ENCODE data around the gene TIMP2.

TIMP2 gene

GRCh38 chr17:78804777-78805176, 120.4 kb downstream of the TIMP2 start:
- no peak for DNase-seq

DNA sequence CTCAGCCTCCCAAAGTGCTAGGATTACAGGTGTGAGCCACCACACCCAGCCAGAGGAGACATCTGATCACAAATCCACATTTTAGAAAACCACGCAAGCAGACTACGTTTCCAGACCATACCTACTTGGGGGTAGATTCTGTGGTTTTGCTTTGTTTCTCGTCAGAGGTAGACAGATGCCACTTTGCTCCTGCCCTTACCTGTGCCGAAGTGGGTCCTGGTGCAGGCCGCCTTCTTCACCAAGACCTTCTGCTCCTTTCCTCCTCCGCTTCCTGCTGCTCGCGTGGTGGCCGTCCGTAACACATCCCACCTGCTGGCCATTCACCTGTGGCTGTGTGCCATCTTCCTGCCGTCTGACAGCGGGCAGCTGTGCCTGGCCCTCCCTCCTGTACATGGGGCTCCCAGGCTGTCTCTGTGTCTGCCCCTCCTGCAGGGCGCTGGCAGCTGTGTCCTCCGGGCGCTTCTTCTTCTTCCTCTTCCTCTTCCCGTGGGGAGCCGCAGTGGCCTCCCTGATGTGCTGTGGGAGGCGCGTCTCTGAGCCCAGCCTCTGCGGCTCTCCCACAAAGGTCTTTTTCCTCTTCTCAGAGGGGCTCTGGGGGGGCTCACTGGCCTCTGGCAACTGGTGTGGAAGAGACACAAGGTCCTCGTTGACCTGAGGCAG, 121.9 kb downstream of the TIMP2 start:
- no peak for DNase-seq
